Upper lobe of left lung (tissue), 4 donors: ENCODE measurements around the gene MACROD2.
"Not testable (repeated sequence)": the region's sequence is repeated elsewhere in the genome, so short reads cannot be mapped to it uniquely, and the experiment has no call there.

Source experiments
- CTCF ChIP-seq, 6 experiments: fragments of 450-650 bp in 4 of 6; fragments of 200-600 bp in 2 of 6; sonication (generic) in 2 of 6; IDR thresholded peaks; one replicate each; pipeline ENCODE4 v1.5.1; 2016 to 2019; ENCODE audit warnings: antibody characterized with exemption in 6 of 6
- POLR2A ChIP-seq, 4 donors: fragments of 450-650 bp; IDR thresholded peaks; one replicate each; pipeline ENCODE4 v1.5.1; 2016 to 2017; ENCODE audit warnings: antibody characterized with exemption in 4 of 4, mild to moderate bottlenecking in 2 of 4

GRCh38 chr20:14226051-14227049, 231.0 kb downstream of the MACROD2 start:
- not testable (repeated sequence) for TF ChIP-seq POLR2A, CTCF (IDR thresholded peaks at IDR 0.05)
